ENCODE measurements around the gene TOPAZ1. TPM values are rescaled to one million over a fixed set of nuclear protein-coding genes. Genes with fewer than 3 reads are reported as not detected.
A peak's percentile ranks its signal among the peaks of the same experiment; 100 is the strongest.

TOPAZ1 gene
- polyA plus RNA-seq (2012; ENCODE audit: low read depth, missing spikeins) = not detected

GRCh38 chr3:44241706-44242105, at the start of gene TOPAZ1:
Gene TOPAZ1, plus strand, starts transcription at chr3:44241886. Its CDS starts 168 bp downstream, at chr3:44242054.
- no peak for DNase-seq (ENCODE audit: insufficient read length, low spot score)
- no peak for FAIRE-seq
- TF ChIP-seq TAF1 (IDR thresholded peaks at IDR 0.05; ENCODE audit: low read depth, low read length) = no peak
- no peak for TF ChIP-seq POU2F2 (IDR thresholded peaks at IDR 0.05; ENCODE audit: low read depth, low read length)
- TF ChIP-seq PAX5 (IDR thresholded peaks at IDR 0.05; ENCODE audit: insufficient read depth, low read length, severe bottlenecking) = no peak
- TF ChIP-seq POLR2AphosphoS5 (IDR thresholded peaks at IDR 0.05; ENCODE audit: low read depth, low read length) = no peak
- no peak for TF ChIP-seq POLR2A (IDR thresholded peaks at IDR 0.05; ENCODE audit: low read depth, low read length)
- TF ChIP-seq SPI1 (IDR thresholded peaks at IDR 0.05; ENCODE audit: low read depth, low read length) = no peak

GRCh38 chr3:44198284-44199269, 43.1 kb upstream of the TOPAZ1 start:
- peak; percentile 77 for FAIRE-seq
- DNase-seq (ENCODE audit: insufficient read length, low spot score) = peak; percentile 43
- TF ChIP-seq POU2F2 (IDR thresholded peaks at IDR 0.05; ENCODE audit: low read depth, low read length) (no peak; the same call in 1 of the 2 replicates), SPI1 (IDR thresholded peaks at IDR 0.05; ENCODE audit: low read depth, low read length) (peak; percentile 16; the same call in 1 of the 2 replicates)

GRCh38 chr3:44206261-44206660, 35.4 kb upstream of the TOPAZ1 start:
- FAIRE-seq (no peak), DNase-seq (ENCODE audit: insufficient read length, low spot score) (no peak)
- TF ChIP-seq POLR2A (IDR thresholded peaks at IDR 0.05; ENCODE audit: low read depth, low read length) = no peak
- TF ChIP-seq POU2F2 (IDR thresholded peaks at IDR 0.05; ENCODE audit: low read depth, low read length) = no peak
- TF ChIP-seq PAX5 (IDR thresholded peaks at IDR 0.05; ENCODE audit: insufficient read depth, low read length, severe bottlenecking) = no peak
- TF ChIP-seq TAF1 (IDR thresholded peaks at IDR 0.05; ENCODE audit: low read depth, low read length) = no peak
- no peak for TF ChIP-seq POLR2AphosphoS5 (IDR thresholded peaks at IDR 0.05; ENCODE audit: low read depth, low read length)
- no peak for TF ChIP-seq SPI1 (IDR thresholded peaks at IDR 0.05; ENCODE audit: low read depth, low read length)

- no peak for FAIRE-seq
- no peak for DNase-seq (ENCODE audit: insufficient read length, low spot score)
- TF ChIP-seq TAF1 (IDR thresholded peaks at IDR 0.05; ENCODE audit: low read depth, low read length) (no peak), SPI1 (IDR thresholded peaks at IDR 0.05; ENCODE audit: low read depth, low read length) (no peak), POU2F2 (IDR thresholded peaks at IDR 0.05; ENCODE audit: low read depth, low read length) (no peak), POLR2AphosphoS5 (IDR thresholded peaks at IDR 0.05; ENCODE audit: low read depth, low read length) (no peak), POLR2A (IDR thresholded peaks at IDR 0.05; ENCODE audit: low read depth, low read length) (no peak), PAX5 (IDR thresholded peaks at IDR 0.05; ENCODE audit: insufficient read depth, low read length, severe bottlenecking) (no peak)
These were observed 34.6 kb upstream of the TOPAZ1 start for GRCh38 chr3:44206862-44207652.

- FAIRE-seq = no peak
- DNase-seq (ENCODE audit: insufficient read length, low spot score) = no peak
- TF ChIP-seq TAF1 (IDR thresholded peaks at IDR 0.05; ENCODE audit: low read depth, low read length) (no peak), PAX5 (IDR thresholded peaks at IDR 0.05; ENCODE audit: insufficient read depth, low read length, severe bottlenecking) (no peak), POLR2A (IDR thresholded peaks at IDR 0.05; ENCODE audit: low read depth, low read length) (no peak), POU2F2 (IDR thresholded peaks at IDR 0.05; ENCODE audit: low read depth, low read length) (no peak), SPI1 (IDR thresholded peaks at IDR 0.05; ENCODE audit: low read depth, low read length) (no peak), POLR2AphosphoS5 (IDR thresholded peaks at IDR 0.05; ENCODE audit: low read depth, low read length) (no peak)
These were observed 33.6 kb upstream of the TOPAZ1 start for GRCh38 chr3:44208086-44208485.

GRCh38 chr3:44208568-44208967, 33.1 kb upstream of the TOPAZ1 start:
- DNase-seq (ENCODE audit: insufficient read length, low spot score) = no peak
- no peak for FAIRE-seq
- TF ChIP-seq POU2F2 (IDR thresholded peaks at IDR 0.05; ENCODE audit: low read depth, low read length) (no peak), SPI1 (IDR thresholded peaks at IDR 0.05; ENCODE audit: low read depth, low read length) (no peak), TAF1 (IDR thresholded peaks at IDR 0.05; ENCODE audit: low read depth, low read length) (no peak), POLR2AphosphoS5 (IDR thresholded peaks at IDR 0.05; ENCODE audit: low read depth, low read length) (no peak), POLR2A (IDR thresholded peaks at IDR 0.05; ENCODE audit: low read depth, low read length) (no peak), PAX5 (IDR thresholded peaks at IDR 0.05; ENCODE audit: insufficient read depth, low read length, severe bottlenecking) (no peak)

- TF ChIP-seq POLR2A (IDR thresholded peaks at IDR 0.05; ENCODE audit: low read depth, low read length) = no peak
- no peak for TF ChIP-seq POLR2AphosphoS5 (IDR thresholded peaks at IDR 0.05; ENCODE audit: low read depth, low read length)
- TF ChIP-seq POU2F2 (IDR thresholded peaks at IDR 0.05; ENCODE audit: low read depth, low read length) = no peak
- no peak for TF ChIP-seq TAF1 (IDR thresholded peaks at IDR 0.05; ENCODE audit: low read depth, low read length)
- TF ChIP-seq SPI1 (IDR thresholded peaks at IDR 0.05; ENCODE audit: low read depth, low read length) = no peak
- TF ChIP-seq PAX5 (IDR thresholded peaks at IDR 0.05; ENCODE audit: insufficient read depth, low read length, severe bottlenecking) = no peak
- DNase-seq (ENCODE audit: insufficient read length, low spot score) (no peak), FAIRE-seq (no peak)
These were observed 30.7 kb upstream of the TOPAZ1 start for GRCh38 chr3:44210967-44211366.

GRCh38 chr3:44222337-44222736, 19.3 kb upstream of the TOPAZ1 start:
- TF ChIP-seq SPI1 (IDR thresholded peaks at IDR 0.05; ENCODE audit: low read depth, low read length) = no peak
- DNase-seq (ENCODE audit: insufficient read length, low spot score) = no peak
- no peak for FAIRE-seq

- FAIRE-seq (no peak), DNase-seq (ENCODE audit: insufficient read length, low spot score) (no peak)
- TF ChIP-seq TAF1 (IDR thresholded peaks at IDR 0.05; ENCODE audit: low read depth, low read length) (no peak), PAX5 (IDR thresholded peaks at IDR 0.05; ENCODE audit: insufficient read depth, low read length, severe bottlenecking) (no peak), POLR2AphosphoS5 (IDR thresholded peaks at IDR 0.05; ENCODE audit: low read depth, low read length) (no peak), POLR2A (IDR thresholded peaks at IDR 0.05; ENCODE audit: low read depth, low read length) (no peak), POU2F2 (IDR thresholded peaks at IDR 0.05; ENCODE audit: low read depth, low read length) (no peak), SPI1 (IDR thresholded peaks at IDR 0.05; ENCODE audit: low read depth, low read length) (no peak)
These were observed 18.4 kb upstream of the TOPAZ1 start for GRCh38 chr3:44223299-44223698.

All from GM12891 (cell line).